Nephron progenitor cell (in vitro differentiated cells): ENCODE measurements around the gene PIGZ.

Source experiments
- DNase-seq: peaks from one replicate; pipeline ENCODE4 v3.0.0; 2021
- H3K27ac Mint-ChIP-seq: 2 replicates; pipeline ENCODE4 v1.8.0; 2021; ENCODE audit warnings: mild to moderate bottlenecking, moderate library complexity, mixed read lengths
- H3K27me3 Mint-ChIP-seq: 2 replicates; pipeline ENCODE4 v1.8.0; 2021; ENCODE audit warnings: mild to moderate bottlenecking, low read depth, mixed read lengths; ENCODE audit not compliant: poor library complexity
- H3K36me3 Mint-ChIP-seq: 2 replicates; pipeline ENCODE4 v1.8.0; 2021; ENCODE audit warnings: low read depth, mixed read lengths
- H3K4me1 Mint-ChIP-seq: 2 replicates; pipeline ENCODE4 v1.8.0; 2021; ENCODE audit warnings: mixed read lengths
- H3K4me3 Mint-ChIP-seq: 2 replicates; pipeline ENCODE4 v1.8.0; 2021; ENCODE audit warnings: mild to moderate bottlenecking, moderate library complexity, mixed read lengths
- H3K9me3 Mint-ChIP-seq: 2 replicates; pipeline ENCODE4 v1.8.0; 2021; ENCODE audit warnings: mild to moderate bottlenecking, moderate library complexity, mixed read lengths
- CTCF ChIP-seq: fragments of 200-600 bp; sonication (generic); IDR thresholded peaks from 2 replicates; pipeline ENCODE4 v1.5.0; 2021; ENCODE audit warnings: antibody characterized with exemption

Gene PIGZ

GRCh38 chr3:196997311-196997710 is 28.7 kb upstream of the PIGZ start:
- Mint-ChIP-seq H3K4me1 (peaks cover 18% of the 10 kb centered on the region), H3K27ac (no peak overlapping the region), H3K36me3 (no peaks in the 10 kb centered on the region), H3K4me3 (no peak overlapping the region), H3K27me3 (peaks cover 3% of the 10 kb centered on the region), H3K9me3 (no peaks in the 10 kb centered on the region)
- no peak for TF ChIP-seq CTCF
- DNase-seq = no peak

GRCh38 chr3:196996454-196997265 is 28.0 kb upstream of the PIGZ start:
- no peak for TF ChIP-seq CTCF
- H3K9me3 Mint-ChIP-seq = no peaks in the 10 kb centered on the region
- H3K36me3 Mint-ChIP-seq = no peaks in the 10 kb centered on the region
- H3K27ac Mint-ChIP-seq = no peak overlapping the region
- DNase-seq = no peak
- H3K4me3 Mint-ChIP-seq = no peak overlapping the region
- H3K27me3 Mint-ChIP-seq = peaks cover 1% of the 10 kb centered on the region
- H3K4me1 Mint-ChIP-seq = peaks cover 15% of the 10 kb centered on the region

GRCh38 chr3:196995646-196996355 is 27.2 kb upstream of the PIGZ start:
- H3K9me3 Mint-ChIP-seq = no peaks in the 10 kb centered on the region
- H3K27ac Mint-ChIP-seq = no peak overlapping the region
- peaks cover 13% of the 10 kb centered on the region for H3K4me1 Mint-ChIP-seq
- no peaks in the 10 kb centered on the region for H3K27me3 Mint-ChIP-seq
- no peaks in the 10 kb centered on the region for H3K36me3 Mint-ChIP-seq
- TF ChIP-seq CTCF = no peak
- DNase-seq = no peak
- H3K4me3 Mint-ChIP-seq = no peak overlapping the region

- H3K36me3 Mint-ChIP-seq = no peaks in the 10 kb centered on the region
- H3K27me3 Mint-ChIP-seq = no peaks in the 10 kb centered on the region
- no peak for TF ChIP-seq CTCF
- no peak for DNase-seq
- no peak overlapping the region for H3K27ac Mint-ChIP-seq
- H3K4me3 Mint-ChIP-seq = no peak overlapping the region
- no peaks in the 10 kb centered on the region for H3K9me3 Mint-ChIP-seq
- H3K4me1 Mint-ChIP-seq = peaks cover 19% of the 10 kb centered on the region
Observed at GRCh38 chr3:196995027-196995426, 26.4 kb upstream of the PIGZ start.

- no peak for TF ChIP-seq CTCF
- DNase-seq = no peak
- Mint-ChIP-seq H3K4me1 (peaks cover 26% of the 10 kb centered on the region), H3K27me3 (peaks cover 3% of the 10 kb centered on the region), H3K9me3 (no peaks in the 10 kb centered on the region), H3K4me3 (no peak overlapping the region), H3K27ac (no peak overlapping the region), H3K36me3 (no peaks in the 10 kb centered on the region)
Observed at GRCh38 chr3:196994056-196994455, 25.4 kb upstream of the PIGZ start.
